GM12873 (cell line): ENCODE measurements around the gene NUCB2.

Source experiments
- CTCF ChIP-seq: IDR thresholded peaks from 2 replicates; pipeline ENCODE4 v1.5.1; 2012; ENCODE audit warnings: low read depth, mild to moderate bottlenecking, moderate library complexity, low read length, control low read depth; ENCODE audit not compliant: insufficient read depth; ENCODE audit errors: missing control alignments

Gene NUCB2

GRCh38 chr11:17314904-17315426, 38.4 kb downstream of the NUCB2 start:
- no peak for TF ChIP-seq CTCF

GRCh38 chr11:17328871-17329494, 52.4 kb downstream of the NUCB2 start:
- TF ChIP-seq CTCF = peak; percentile 30

- no peak for TF ChIP-seq CTCF
Measured at GRCh38 chr11:17331669-17332068, 55.1 kb downstream of the NUCB2 start.

DNA sequence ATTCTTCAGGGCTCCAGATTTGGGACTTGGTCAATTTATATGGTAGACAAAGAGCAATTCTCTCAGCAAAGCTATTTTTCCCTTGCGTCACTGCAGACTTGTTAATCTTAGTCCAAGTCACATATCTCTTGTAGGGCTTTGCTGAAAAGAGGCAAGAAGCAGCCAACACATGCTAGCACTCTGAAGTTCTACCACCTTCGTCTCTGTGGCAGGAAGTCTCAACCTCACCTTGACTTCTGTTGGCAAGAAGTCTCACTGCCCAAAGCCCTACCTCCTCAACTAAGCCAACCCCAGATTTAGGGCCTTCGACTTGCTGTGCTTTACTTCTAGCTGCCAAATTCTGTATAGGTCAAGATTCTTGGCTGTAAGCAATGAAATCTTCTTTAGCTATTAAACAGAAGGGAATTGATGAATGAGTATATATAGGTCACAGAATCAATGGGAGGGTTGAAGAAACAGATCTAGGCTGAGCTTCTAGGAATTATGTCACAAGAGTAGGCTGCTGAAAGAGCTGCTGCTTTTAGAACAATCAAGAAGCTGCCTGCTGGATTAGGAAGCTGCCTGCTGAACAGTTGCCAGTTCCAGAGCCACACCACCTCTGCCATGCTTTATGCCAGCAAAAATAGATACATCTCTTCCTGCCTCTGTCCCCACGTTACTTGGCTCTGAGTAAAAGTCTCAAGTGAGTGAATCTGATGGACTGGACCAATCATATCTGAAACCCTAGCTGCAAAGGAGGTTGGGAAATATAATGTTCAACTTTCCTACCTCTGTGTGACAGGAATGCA, 57.5 kb downstream of the NUCB2 start:
- TF ChIP-seq CTCF = no peak

- no peak for TF ChIP-seq CTCF
Measured at GRCh38 chr11:17343257-17343656, 66.7 kb downstream of the NUCB2 start.

- no peak for TF ChIP-seq CTCF
Measured at GRCh38 chr11:17343907-17344306, 67.4 kb downstream of the NUCB2 start.

- TF ChIP-seq CTCF = no peak
Measured at GRCh38 chr11:17347676-17348075, 71.1 kb downstream of the NUCB2 start.
